NCI-H446 (cell line): ENCODE results near the gene FOXL2.
"Not testable (repeated sequence)": the region's sequence is repeated elsewhere in the genome, so short reads cannot be mapped to it uniquely, and the experiment has no call there.

Source experiments
- DNase-seq, 2 experiments: peaks; one replicate each; lab custom pipeline; 2025; lab: John Stamatoyannopoulos, UW

FOXL2 gene

GRCh38 chr3:138933068-138933668 lies 13.8 kb downstream of the FOXL2 start:
- no peak for DNase-seq

- DNase-seq: no peak
Observed at GRCh38 chr3:138928727-138929372, 18.1 kb downstream of the FOXL2 start.

GRCh38 chr3:138923531-138923994 lies 23.4 kb downstream of the FOXL2 start:
- DNase-seq: peak; percentile 85 to 90

- not testable (repeated sequence) for DNase-seq
Observed at GRCh38 chr3:138922400-138922799, 24.5 kb downstream of the FOXL2 start.

GRCh38 chr3:138921316-138922292 lies 25.3 kb downstream of the FOXL2 start:
- DNase-seq: no peak

GRCh38 chr3:138919325-138919724 lies 27.6 kb downstream of the FOXL2 start:
- DNase-seq: no peak

- peak in 1 of 2 experiments; percentile 19 for DNase-seq
Observed at GRCh38 chr3:138916824-138917223, 30.1 kb downstream of the FOXL2 start.

- peak; percentile 87 to 98 for DNase-seq
Observed at GRCh38 chr3:138915503-138916498, 31.1 kb downstream of the FOXL2 start.

GRCh38 chr3:138914870-138915502 lies 32.0 kb downstream of the FOXL2 start:
- no peak for DNase-seq

GRCh38 chr3:138913766-138914165 lies 33.2 kb downstream of the FOXL2 start:
- DNase-seq: no peak

GRCh38 chr3:138912237-138912636 lies 34.7 kb downstream of the FOXL2 start:
- DNase-seq: no peak

- DNase-seq: no peak
Observed at GRCh38 chr3:138911621-138912020, 35.3 kb downstream of the FOXL2 start.

- DNase-seq: no peak
Observed at GRCh38 chr3:138909904-138910303, 37.0 kb downstream of the FOXL2 start.

- no peak for DNase-seq
Observed at GRCh38 chr3:138908846-138909245, 38.1 kb downstream of the FOXL2 start.

- DNase-seq: no peak
Observed at GRCh38 chr3:138907539-138907938, 39.4 kb downstream of the FOXL2 start.

- no peak for DNase-seq
Observed at GRCh38 chr3:138902171-138902570, 44.8 kb downstream of the FOXL2 start.

GRCh38 chr3:138901567-138901966 lies 45.4 kb downstream of the FOXL2 start:
- DNase-seq: no peak

GRCh38 chr3:138899351-138899991 lies 47.5 kb downstream of the FOXL2 start:
- DNase-seq: no peak

GRCh38 chr3:138898708-138899107 lies 48.2 kb downstream of the FOXL2 start:
- no peak for DNase-seq

GRCh38 chr3:138898301-138898700 lies 48.6 kb downstream of the FOXL2 start:
- peak in 1 of 2 experiments; percentile 29 for DNase-seq
